ENCODE results near the gene PPP6R3. TPM values are rescaled to one million over a fixed set of nuclear protein-coding genes. Genes with fewer than 3 reads are reported as not detected.

The PPP6R3 gene
- total and polyA plus RNA-seq, 10 of the 15 experiments (the other 5 are each of a cell fraction or from before 2014, with no cell fraction given): 12.4 to 123 (median 74.1) TPM

GRCh38 chr11:68563454-68563853 is 102.9 kb downstream of the PPP6R3 start:
- RAD21 ChIA-PET (ENCODE audit: unreplicated experiment): no interaction called here
- BruUV-seq (replicated peaks): no TSS peak
- Histone ChIP-seq H2AFZ (ENCODE audit: control insufficient read depth, low read depth, low read length) (no peak overlapping the region), H3K9me3 (replicated peaks; ENCODE audit: control insufficient read depth, insufficient read depth, low read length) (no peaks in the 10 kb centered on the region), H3K27ac (ENCODE audit: control insufficient read depth, insufficient read depth) (no peak overlapping the region), H4K20me1 (ENCODE audit: control insufficient read depth, insufficient read depth) (no peaks in the 10 kb centered on the region), H3K79me2 (ENCODE audit: control insufficient read depth, insufficient read depth, low read length) (no peaks in the 10 kb centered on the region), H3K27me3 (replicated peaks in 1 of 2; ENCODE audit: control insufficient read depth in 2 of 2, insufficient read depth in 2 of 2, low read length in 1 of 2) (no peaks in the 10 kb centered on the region), H3K9ac (ENCODE audit: control insufficient read depth, insufficient read depth, low read length) (no peak overlapping the region), H3K36me3 (ENCODE audit: control insufficient read depth in 2 of 2, insufficient read depth in 2 of 2, low read length in 1 of 2) (peaks cover 12 to 32% of the 10 kb centered on the region in 2 experiments), H3K4me1 (ENCODE audit: control insufficient read depth, insufficient read depth, low read length) (no peaks in the 10 kb centered on the region), H3K4me3 (no peak overlapping the region), H3K4me2 (ENCODE audit: control insufficient read depth, insufficient read depth) (no peak overlapping the region)
- intact Hi-C loops (cut with micrococcal nuclease; ENCODE audit: unreplicated experiment) (no loop called here), in situ Hi-C loops (cut with MboI) (no loop called here)
- DNase-seq (ENCODE audit: low read depth, low spot score): no peak
- SMC1A ChIA-PET (ENCODE audit: uncharacterized antibody, unreplicated experiment): no interaction called here
- CTCF ChIA-PET: no interaction called here
- TF ChIP-seq LARP7 (IDR thresholded peaks at IDR 0.05): no peak
- TF ChIP-seq POLR2AphosphoS2 (IDR thresholded peaks at IDR 0.05; ENCODE audit: low read depth, low read length): no peak
- TF ChIP-seq TCF3 (IDR thresholded peaks at IDR 0.05; ENCODE audit: borderline replicate concordance, insufficient read depth, low read depth, low read length): no peak
- TF ChIP-seq NFYA (IDR thresholded peaks at IDR 0.05; ENCODE audit: borderline replicate concordance, low read depth, low read length): no peak
- TF ChIP-seq ZNF384 (IDR thresholded peaks at IDR 0.05; ENCODE audit: borderline replicate concordance, low read depth, low read length): no peak
- TF ChIP-seq MTA2 (IDR thresholded peaks at IDR 0.05; ENCODE audit: low read depth): no peak
- no peak for TF ChIP-seq ATF2 (IDR thresholded peaks at IDR 0.05; ENCODE audit: low read length)
- TF ChIP-seq ZBTB40 (IDR thresholded peaks at IDR 0.05; ENCODE audit: borderline replicate concordance): no peak
- no peak for TF ChIP-seq HDAC6 (IDR thresholded peaks at IDR 0.05; ENCODE audit: unreplicated experiment)
- TF ChIP-seq SMC3 (IDR thresholded peaks at IDR 0.05; ENCODE audit: borderline replicate concordance, low read length): no peak
- no peak for TF ChIP-seq STAT1 (conservative IDR thresholded peaks at IDR 0.05)
- ATAC-seq: no peak
- 98% methylated on average over 2 of the region's 2 CpGs for WGBS (ENCODE audit: insufficient coverage, insufficient replicate concordance, low lambda C conversion rate, missing lambda C conversion rate)
- no peak for FAIRE-seq
- POLR2A ChIA-PET: no interaction called here
